DND-41 (cell line): ENCODE results near the gene C1QTNF6.

Experiments
- ATAC-seq: fragments of 200-7000 bp; cut with Tn5 transposase; 3 replicates; pipeline ENCODE4 v1.9.1; 2021; ENCODE audit warnings: low read depth; ENCODE audit not compliant: insufficient read depth
- DNase-seq: peaks from one replicate; pipeline ENCODE4 v3.0.0-alpha.2; 2020
- H2AFZ ChIP-seq: 2 replicates; pipeline ENCODE4 v1.6.0; 2012; ENCODE audit warnings: low read depth, low read length
- H3K27ac ChIP-seq: 2 replicates; pipeline ENCODE4 v1.5.1; 2012; ENCODE audit warnings: low read length, inconsistent platforms
- H3K27me3 ChIP-seq: fragments of 200-600 bp; sonication (generic); 2 replicates; pipeline ENCODE4 v1.6.0; 2012; ENCODE audit warnings: low read length, mild to moderate bottlenecking, inconsistent platforms; ENCODE audit not compliant: insufficient read depth, poor library complexity
- H3K36me3 ChIP-seq: 2 replicates; pipeline ENCODE4 v1.5.1; 2012; ENCODE audit warnings: low read length, inconsistent platforms; ENCODE audit not compliant: insufficient read depth
- H3K4me1 ChIP-seq: 2 replicates; pipeline ENCODE4 v1.5.1; 2012; ENCODE audit warnings: mild to moderate bottlenecking, low read length; ENCODE audit not compliant: insufficient read depth
- H3K4me2 ChIP-seq: 2 replicates; pipeline ENCODE4 v1.6.0; 2012; ENCODE audit warnings: mild to moderate bottlenecking, moderate library complexity, low read length, inconsistent platforms; ENCODE audit not compliant: insufficient read depth
- H3K4me3 ChIP-seq, 2 experiments: fragments of 200-600 bp in 1 of 2; shearing (Covaris generic) in 1 of 2; 2 replicates each; pipeline ENCODE4 v1.5.1; 2012 to 2016; ENCODE audit warnings: inconsistent platforms in 2 of 2, low read length in 2 of 2, mild to moderate bottlenecking in 2 of 2, low read depth in 1 of 2, moderate library complexity in 1 of 2
- H3K79me2 ChIP-seq: 2 replicates; pipeline ENCODE4 v1.6.0; 2012; ENCODE audit warnings: low read length, inconsistent platforms; ENCODE audit not compliant: insufficient read depth
- H3K9ac ChIP-seq: 2 replicates; pipeline ENCODE4 v1.6.0; 2012; ENCODE audit warnings: low read depth, mild to moderate bottlenecking, inconsistent platforms, low read length, moderate library complexity
- H3K9me3 ChIP-seq: 2 replicates; pipeline ENCODE4 v1.5.1; 2012; ENCODE audit warnings: low read length, moderate library complexity, mild to moderate bottlenecking, inconsistent platforms; ENCODE audit not compliant: insufficient read depth, severe bottlenecking
- H4K20me1 ChIP-seq: 2 replicates; pipeline ENCODE4 v1.6.0; 2012; ENCODE audit warnings: low read length; ENCODE audit not compliant: insufficient read depth
- EZH2 ChIP-seq: IDR thresholded peaks from 3 replicates; pipeline ENCODE4 v1.6.1; 2012; ENCODE audit warnings: borderline replicate concordance, low read depth, mild to moderate bottlenecking, moderate library complexity, low read length, inconsistent platforms; ENCODE audit not compliant: severe bottlenecking
- TF ChIP-seq, protein P1 (sequence below): IDR thresholded peaks from 2 replicates; pipeline ENCODE4 v1.5.1; 2012; ENCODE audit warnings: borderline replicate concordance, low read length, moderate library complexity, mild to moderate bottlenecking; ENCODE audit not compliant: poor library complexity, severe bottlenecking; ENCODE audit errors: extremely low read depth

C1QTNF6 gene

GRCh38 chr22:37167176-37167980 lies 20.7 kb downstream of the C1QTNF6 start:
- no peaks in the 10 kb centered on the region for H3K79me2 ChIP-seq
- peak overlapping the region; percentile 76; the same call in 1 of the 2 replicates for H2AFZ ChIP-seq
- no peak overlapping the region for H3K9ac ChIP-seq
- no peak overlapping the region for H3K4me3 ChIP-seq
- H3K4me2 ChIP-seq, result no peak overlapping the region
- no peaks in the 10 kb centered on the region for H3K9me3 ChIP-seq
- peaks cover 3% of the 10 kb centered on the region for H3K27me3 ChIP-seq
- peaks cover 7% of the 10 kb centered on the region for H3K4me1 ChIP-seq
- DNase-seq (no peak), ATAC-seq (no peak)
- H3K36me3 ChIP-seq, result no peaks in the 10 kb centered on the region
- no peaks in the 10 kb centered on the region for H4K20me1 ChIP-seq
- TF ChIP-seq, protein P1, sequence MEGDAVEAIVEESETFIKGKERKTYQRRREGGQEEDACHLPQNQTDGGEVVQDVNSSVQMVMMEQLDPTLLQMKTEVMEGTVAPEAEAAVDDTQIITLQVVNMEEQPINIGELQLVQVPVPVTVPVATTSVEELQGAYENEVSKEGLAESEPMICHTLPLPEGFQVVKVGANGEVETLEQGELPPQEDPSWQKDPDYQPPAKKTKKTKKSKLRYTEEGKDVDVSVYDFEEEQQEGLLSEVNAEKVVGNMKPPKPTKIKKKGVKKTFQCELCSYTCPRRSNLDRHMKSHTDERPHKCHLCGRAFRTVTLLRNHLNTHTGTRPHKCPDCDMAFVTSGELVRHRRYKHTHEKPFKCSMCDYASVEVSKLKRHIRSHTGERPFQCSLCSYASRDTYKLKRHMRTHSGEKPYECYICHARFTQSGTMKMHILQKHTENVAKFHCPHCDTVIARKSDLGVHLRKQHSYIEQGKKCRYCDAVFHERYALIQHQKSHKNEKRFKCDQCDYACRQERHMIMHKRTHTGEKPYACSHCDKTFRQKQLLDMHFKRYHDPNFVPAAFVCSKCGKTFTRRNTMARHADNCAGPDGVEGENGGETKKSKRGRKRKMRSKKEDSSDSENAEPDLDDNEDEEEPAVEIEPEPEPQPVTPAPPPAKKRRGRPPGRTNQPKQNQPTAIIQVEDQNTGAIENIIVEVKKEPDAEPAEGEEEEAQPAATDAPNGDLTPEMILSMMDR, result no peak
- no peak overlapping the region for H3K27ac ChIP-seq

GRCh38 chr22:37166675-37167066 lies 21.4 kb downstream of the C1QTNF6 start:
- H3K4me1 ChIP-seq, result peaks cover 7% of the 10 kb centered on the region
- peaks cover under 1% of the 10 kb centered on the region for H3K9me3 ChIP-seq
- H3K79me2 ChIP-seq, result no peaks in the 10 kb centered on the region
- peak; percentile 78 for DNase-seq
- peak overlapping the region; percentile 51 for H3K4me2 ChIP-seq
- no peak for TF ChIP-seq EZH2
- TF ChIP-seq, protein P1, result peak; percentile 96
- no peaks in the 10 kb centered on the region for H4K20me1 ChIP-seq
- ATAC-seq, result peak; percentile 92
- no peak overlapping the region for H3K27ac ChIP-seq
- H3K4me3 ChIP-seq, result peak overlapping the region in 1 of 2 experiments; percentile 21; a peak in 1 of 4 replicates
- H3K9ac ChIP-seq, result no peak overlapping the region
- no peaks in the 10 kb centered on the region for H3K36me3 ChIP-seq
- peak overlapping the region; percentile 76 for H2AFZ ChIP-seq
- H3K27me3 ChIP-seq, result peaks cover 3% of the 10 kb centered on the region

DNA sequence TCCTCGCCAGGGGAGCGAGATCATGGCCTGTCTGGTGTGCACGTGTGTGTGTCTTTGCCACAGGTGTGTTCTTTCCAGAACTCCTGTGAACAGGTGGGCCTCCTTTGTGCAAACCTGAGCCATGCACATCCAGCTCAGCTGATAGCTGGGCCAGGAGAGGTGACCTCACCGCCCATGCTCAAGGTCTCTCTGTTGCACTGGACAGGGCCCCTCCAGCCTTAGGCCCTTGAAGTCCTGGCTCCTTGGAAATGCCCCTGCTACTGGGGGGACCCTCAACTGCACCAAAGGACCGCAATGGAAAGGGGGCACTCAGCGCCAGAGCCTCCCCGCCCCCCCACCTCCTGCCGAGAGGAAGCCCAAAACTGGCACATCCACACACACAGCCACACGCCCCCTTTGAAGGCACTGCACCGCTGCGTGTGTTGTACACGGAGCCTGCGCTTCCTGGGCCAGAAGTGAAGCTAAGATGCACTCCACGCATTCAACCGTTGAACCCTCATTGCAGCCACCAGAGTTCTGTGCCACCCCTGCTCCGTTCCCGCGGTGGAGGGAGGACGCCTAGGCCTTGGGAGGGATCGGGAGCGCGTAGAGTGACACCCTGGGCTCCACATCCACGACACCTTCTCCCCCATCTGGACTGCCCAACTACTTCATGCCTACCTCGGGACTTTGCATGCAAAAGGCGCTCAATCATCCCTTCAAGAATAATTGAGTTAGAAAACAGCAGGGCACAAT lies 21.9 kb downstream of the C1QTNF6 start:
- H3K4me3 ChIP-seq, result no peak overlapping the region
- H3K9ac ChIP-seq, result no peak overlapping the region
- ATAC-seq, result peak; percentile 15; the same call in 1 of the 3 replicates
- H3K79me2 ChIP-seq, result no peaks in the 10 kb centered on the region
- H3K4me1 ChIP-seq, result peaks cover 7% of the 10 kb centered on the region
- H3K9me3 ChIP-seq, result peaks cover 4% of the 10 kb centered on the region
- DNase-seq, result no peak
- TF ChIP-seq, protein P1, result no peak
- TF ChIP-seq EZH2, result no peak
- no peaks in the 10 kb centered on the region for H4K20me1 ChIP-seq
- no peak overlapping the region for H3K27ac ChIP-seq
- peaks cover 3% of the 10 kb centered on the region for H3K27me3 ChIP-seq
- no peaks in the 10 kb centered on the region for H3K36me3 ChIP-seq
- H3K4me2 ChIP-seq, result 0 out of 2 replicates have a peak overlapping the region, but pooled peaks have one; percentile 51
- H2AFZ ChIP-seq, result no peak overlapping the region
